Endothelial cell of umbilical vein (primary cell): ENCODE measurements around the gene ZNF835. TPM values are rescaled to one million over a fixed set of nuclear protein-coding genes. Genes with fewer than 3 reads are reported as not detected.

Experiments
- BruUV-seq: library from RNA; stranded (reverse); fragments of 400-500 nt; replicated peaks from 2 replicates; lab custom pipeline; 2021; lab: Mats Ljungman, UMichigan
- CTCF ChIA-PET: fragments of 300-600, 350-600 bp; sonication (Branson Sonifier 250); formaldehyde crosslinking; loops from one replicate; lab custom pipeline; 2021; ENCODE audit warnings: antibody characterized with exemption, inconsistent platforms; lab: Charles Lee
- POLR2A ChIA-PET: fragments of 300-600, 350-600 bp; sonication (Branson Sonifier 250); formaldehyde crosslinking; loops from one replicate; lab custom pipeline; 2021; ENCODE audit warnings: antibody characterized with exemption, inconsistent platforms; lab: Charles Lee
- DNase-seq: peaks from one replicate; pipeline ENCODE4 v3.0.0-alpha.2; 2011; ENCODE audit warnings: low read depth, low spot score
- FAIRE-seq: peaks from 2 replicates; lab custom pipeline; 2011; peaks lifted over from hg19 to GRCh38; lab: Jason Lieb, UNC
- H2AFZ ChIP-seq: 2 replicates; pipeline ENCODE4 v1.6.0; 2012; ENCODE audit warnings: low read depth, low read length, control low read depth, inconsistent platforms
- H3K27ac ChIP-seq: 2 replicates; pipeline ENCODE4 v1.5.1; 2011; ENCODE audit warnings: low read depth, mild to moderate bottlenecking, control low read depth, low read length, moderate library complexity; ENCODE audit not compliant: insufficient read depth
- H3K27me3 ChIP-seq, 2 experiments: 2 replicates each; pipeline versions ENCODE4 v1.6.0 to v1.6.1; 2011; ENCODE audit warnings: low read length in 2 of 2, mixed read lengths in 1 of 2; ENCODE audit not compliant: control insufficient read depth in 2 of 2, insufficient read depth in 2 of 2
- H3K36me3 ChIP-seq, 2 experiments: 2 replicates in 1 of 2; 3 replicates in 1 of 2; pipeline ENCODE4 v1.5.1; 2011; ENCODE audit warnings: low read length in 2 of 2, mild to moderate bottlenecking in 1 of 2, moderate library complexity in 1 of 2; ENCODE audit not compliant: control insufficient read depth in 2 of 2, insufficient read depth in 2 of 2; ENCODE audit errors: extremely low read depth in 1 of 2
- H3K4me1 ChIP-seq: 3 replicates; pipeline ENCODE4 v1.5.1; 2011; ENCODE audit warnings: mild to moderate bottlenecking, low read length; ENCODE audit not compliant: control insufficient read depth, insufficient read depth; ENCODE audit errors: extremely low read depth
- H3K4me2 ChIP-seq: 2 replicates; pipeline ENCODE4 v1.6.1; 2011; ENCODE audit warnings: low read length, control low read depth, mixed read lengths; ENCODE audit not compliant: insufficient read depth
- H3K4me3 ChIP-seq, 3 experiments: fragments of 200-600 bp in 1 of 3; sonication (generic), shearing (Covaris generic) in 1 of 3; replicated peaks in 1 of 3; 2 replicates each; pipeline ENCODE4 v1.5.1; 2011 to 2016; ENCODE audit warnings: control low read depth in 3 of 3, low read length in 3 of 3, mild to moderate bottlenecking in 2 of 3, inconsistent platforms in 1 of 3, low read depth in 1 of 3, moderate library complexity in 1 of 3; ENCODE audit not compliant: insufficient read depth in 1 of 3
- H3K79me2 ChIP-seq: 2 replicates; pipeline ENCODE4 v1.6.0; 2012; ENCODE audit warnings: low read length, inconsistent platforms; ENCODE audit not compliant: control insufficient read depth, insufficient read depth
- H3K9ac ChIP-seq: replicated peaks from 2 replicates; pipeline ENCODE3; 2011; ENCODE audit warnings: low read length, control low read depth; ENCODE audit not compliant: insufficient read depth; ENCODE audit errors: extremely low read depth
- H3K9me1 ChIP-seq: replicated peaks from 3 replicates; pipeline ENCODE4 v1.6.0; 2011; ENCODE audit warnings: mild to moderate bottlenecking, low read length; ENCODE audit not compliant: control insufficient read depth, insufficient read depth; ENCODE audit errors: extremely low read depth
- H3K9me3 ChIP-seq: replicated peaks from 2 replicates; pipeline ENCODE4 v1.5.1; 2012; ENCODE audit warnings: low read length, inconsistent platforms; ENCODE audit not compliant: control insufficient read depth, insufficient read depth
- H4K20me1 ChIP-seq: replicated peaks from 2 replicates; pipeline ENCODE3; 2011; ENCODE audit warnings: mild to moderate bottlenecking, low read length; ENCODE audit not compliant: control insufficient read depth, insufficient read depth; ENCODE audit errors: extremely low read depth
- EZH2 ChIP-seq: IDR thresholded peaks from 2 replicates; pipeline ENCODE4 v1.6.1; 2012; ENCODE audit warnings: borderline replicate concordance, low read depth, mild to moderate bottlenecking, moderate library complexity, low read length, inconsistent platforms; ENCODE audit not compliant: severe bottlenecking
- FOS ChIP-seq: IDR thresholded peaks from 2 replicates; pipeline ENCODE4 v1.6.1; 2011; ENCODE audit warnings: mild to moderate bottlenecking, low read length, moderate library complexity, borderline replicate concordance; ENCODE audit not compliant: insufficient read depth
- GATA2 ChIP-seq: IDR thresholded peaks from 2 replicates; pipeline ENCODE4 v1.7.0; 2011; ENCODE audit warnings: low read depth, mild to moderate bottlenecking, moderate library complexity, mixed read lengths, low read length; ENCODE audit not compliant: insufficient read length, insufficient read depth
- JUN ChIP-seq: IDR thresholded peaks from 2 replicates; pipeline ENCODE4 v1.6.1; 2011; ENCODE audit warnings: borderline replicate concordance, low read depth; ENCODE audit not compliant: insufficient read length, insufficient read depth
- MYC ChIP-seq: IDR thresholded peaks from one replicate; pipeline ENCODE4 v1.6.1; 2011; ENCODE audit warnings: mild to moderate bottlenecking, low read depth, low read length
- POLR2A ChIP-seq: IDR thresholded peaks from 2 replicates; pipeline ENCODE4 v1.6.1; 2012; ENCODE audit warnings: low read depth, mild to moderate bottlenecking, control low read depth, low read length
- POLR2AphosphoS5 ChIP-seq: IDR thresholded peaks from 2 replicates; pipeline ENCODE4 v1.6.1; 2012; ENCODE audit warnings: low read depth, mild to moderate bottlenecking, control low read depth, low read length, moderate library complexity; ENCODE audit not compliant: insufficient read depth
- dilution Hi-C: fragments of 300-500 bp; cut with MboI; formaldehyde crosslinking; loops from one replicate; pipeline ENCODE4 v1.15.0; 2019; ENCODE audit warnings: low sequenced_read_pairs; ENCODE audit not compliant: extremely low pct_ligation_motif_present
- intact Hi-C: fragments of 100-400 bp; cut with micrococcal nuclease; formaldehyde crosslinking; loops from one replicate; pipeline ENCODE4 v1.10.0; 2022
- polyA plus RNA-seq, 4 experiments: library from polyadenylated mRNA; depleted of rRNA in 3 of 4; stranded (reverse) in 3 of 4; unstranded in 1 of 4; fragments of >200 nt; gene quantifications; 2 replicates each; pipeline versions ENCODE4 v1.2.1 to v1.2.3, GENCODE V29; 2011 to 2012; ENCODE audit warnings: missing spikeins in 1 of 4
- total RNA-seq: library from RNA; stranded (reverse); gene quantifications from 2 replicates; pipeline ENCODE4 v1.2.3, GENCODE V29; 2021
- TF ChIP-seq, protein P1 (sequence below), 2 donors: IDR thresholded peaks; 1 replicate in 1 of 2; 2 replicates in 1 of 2; pipeline ENCODE4 v1.5.1; 2011; ENCODE audit warnings: low read length in 2 of 2, mild to moderate bottlenecking in 2 of 2, moderate library complexity in 2 of 2, control low read depth in 1 of 2, inconsistent platforms in 1 of 2, low read depth in 1 of 2; ENCODE audit not compliant: insufficient read depth in 1 of 2; ENCODE audit errors: extremely low read depth in 1 of 2
- TF ChIP-seq, protein P2 (sequence below): IDR thresholded peaks from 2 replicates; pipeline ENCODE4 v1.6.1; 2011; ENCODE audit not compliant: insufficient read depth, insufficient read length

ZNF835 gene
- total and polyA plus RNA-seq, 2 donors (not counting 3 experiments of a cell fraction or from before 2014, with no cell fraction given) = 0.01 TPM; not detected in 1

- Histone ChIP-seq H3K4me1 (no peaks in the 10 kb centered on the region), H3K9ac (no peak overlapping the region), H3K9me3 (peaks cover 4% of the 10 kb centered on the region), H3K27ac (no peak overlapping the region), H3K4me2 (no peak overlapping the region), H3K36me3 (no peaks in the 10 kb centered on the region), H2AFZ (no peak overlapping the region), H3K9me1 (no peaks in the 10 kb centered on the region), H3K79me2 (no peaks in the 10 kb centered on the region), H3K4me3 (no peak overlapping the region), H4K20me1 (no peaks in the 10 kb centered on the region), H3K27me3 (no peaks in the 10 kb centered on the region)
- TF ChIP-seq GATA2 (no peak), MYC (no peak), JUN (no peak), FOS (no peak), POLR2A (no peak), EZH2 (no peak), POLR2AphosphoS5 (no peak)
- TF ChIP-seq, protein P1, sequence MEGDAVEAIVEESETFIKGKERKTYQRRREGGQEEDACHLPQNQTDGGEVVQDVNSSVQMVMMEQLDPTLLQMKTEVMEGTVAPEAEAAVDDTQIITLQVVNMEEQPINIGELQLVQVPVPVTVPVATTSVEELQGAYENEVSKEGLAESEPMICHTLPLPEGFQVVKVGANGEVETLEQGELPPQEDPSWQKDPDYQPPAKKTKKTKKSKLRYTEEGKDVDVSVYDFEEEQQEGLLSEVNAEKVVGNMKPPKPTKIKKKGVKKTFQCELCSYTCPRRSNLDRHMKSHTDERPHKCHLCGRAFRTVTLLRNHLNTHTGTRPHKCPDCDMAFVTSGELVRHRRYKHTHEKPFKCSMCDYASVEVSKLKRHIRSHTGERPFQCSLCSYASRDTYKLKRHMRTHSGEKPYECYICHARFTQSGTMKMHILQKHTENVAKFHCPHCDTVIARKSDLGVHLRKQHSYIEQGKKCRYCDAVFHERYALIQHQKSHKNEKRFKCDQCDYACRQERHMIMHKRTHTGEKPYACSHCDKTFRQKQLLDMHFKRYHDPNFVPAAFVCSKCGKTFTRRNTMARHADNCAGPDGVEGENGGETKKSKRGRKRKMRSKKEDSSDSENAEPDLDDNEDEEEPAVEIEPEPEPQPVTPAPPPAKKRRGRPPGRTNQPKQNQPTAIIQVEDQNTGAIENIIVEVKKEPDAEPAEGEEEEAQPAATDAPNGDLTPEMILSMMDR (IDR thresholded peaks at IDR 0.05; ENCODE audit: extremely low read depth in 1 of 2, insufficient read depth in 1 of 2, low read depth in 1 of 2, low read length in 2 of 2) = no peak
- TF ChIP-seq, protein P2, sequence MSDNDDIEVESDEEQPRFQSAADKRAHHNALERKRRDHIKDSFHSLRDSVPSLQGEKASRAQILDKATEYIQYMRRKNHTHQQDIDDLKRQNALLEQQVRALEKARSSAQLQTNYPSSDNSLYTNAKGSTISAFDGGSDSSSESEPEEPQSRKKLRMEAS = no peak
- DNase-seq (no peak), FAIRE-seq (no peak)
- CTCF ChIA-PET = no interaction called here
- intact Hi-C loops (no loop called here), dilution Hi-C loops (no loop called here)
- no TSS peak for BruUV-seq
- POLR2A ChIA-PET = no interaction called here
Measured at GRCh38 chr19:56643460-56643955, 28.0 kb downstream of the ZNF835 start.
